AG09319 (cell line): ENCODE measurements around the gene STIL.
"Not testable (repeated sequence)": the region's sequence is repeated elsewhere in the genome, so short reads cannot be mapped to it uniquely, and the experiment has no call there.

Source experiments
- DNase-seq: peaks from one replicate; pipeline ENCODE4 v3.0.0-alpha.2; 2010; ENCODE audit warnings: low read depth; ENCODE audit errors: extremely low read depth
- TF ChIP-seq, protein P1 (sequence below): IDR thresholded peaks from 2 replicates; pipeline ENCODE4 v1.5.1; 2011; ENCODE audit warnings: low read depth, mild to moderate bottlenecking, inconsistent platforms, low read length, moderate library complexity

The STIL gene

DNA sequence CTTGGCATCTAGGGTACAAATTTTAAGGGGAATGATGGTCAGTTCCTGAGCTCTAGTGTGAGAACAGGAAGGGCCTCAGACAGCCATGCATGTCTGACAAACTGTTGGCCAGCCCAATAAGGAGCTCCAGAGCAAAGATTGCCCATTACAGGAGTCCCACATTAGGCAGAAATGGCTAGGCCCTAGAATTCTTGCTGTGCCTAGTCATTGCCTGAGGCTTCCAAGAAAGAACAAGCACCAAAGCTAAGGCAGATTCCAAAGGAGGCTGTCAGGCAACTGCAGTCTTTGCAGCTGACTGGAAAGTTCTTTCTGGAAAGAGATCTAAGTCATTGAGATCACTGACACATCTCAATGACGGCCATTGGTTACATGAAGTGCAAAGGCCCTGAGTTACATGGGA lies 3.9 kb upstream of the STIL start:
- no peak for DNase-seq
- TF ChIP-seq, protein P1, sequence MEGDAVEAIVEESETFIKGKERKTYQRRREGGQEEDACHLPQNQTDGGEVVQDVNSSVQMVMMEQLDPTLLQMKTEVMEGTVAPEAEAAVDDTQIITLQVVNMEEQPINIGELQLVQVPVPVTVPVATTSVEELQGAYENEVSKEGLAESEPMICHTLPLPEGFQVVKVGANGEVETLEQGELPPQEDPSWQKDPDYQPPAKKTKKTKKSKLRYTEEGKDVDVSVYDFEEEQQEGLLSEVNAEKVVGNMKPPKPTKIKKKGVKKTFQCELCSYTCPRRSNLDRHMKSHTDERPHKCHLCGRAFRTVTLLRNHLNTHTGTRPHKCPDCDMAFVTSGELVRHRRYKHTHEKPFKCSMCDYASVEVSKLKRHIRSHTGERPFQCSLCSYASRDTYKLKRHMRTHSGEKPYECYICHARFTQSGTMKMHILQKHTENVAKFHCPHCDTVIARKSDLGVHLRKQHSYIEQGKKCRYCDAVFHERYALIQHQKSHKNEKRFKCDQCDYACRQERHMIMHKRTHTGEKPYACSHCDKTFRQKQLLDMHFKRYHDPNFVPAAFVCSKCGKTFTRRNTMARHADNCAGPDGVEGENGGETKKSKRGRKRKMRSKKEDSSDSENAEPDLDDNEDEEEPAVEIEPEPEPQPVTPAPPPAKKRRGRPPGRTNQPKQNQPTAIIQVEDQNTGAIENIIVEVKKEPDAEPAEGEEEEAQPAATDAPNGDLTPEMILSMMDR = no peak

DNA sequence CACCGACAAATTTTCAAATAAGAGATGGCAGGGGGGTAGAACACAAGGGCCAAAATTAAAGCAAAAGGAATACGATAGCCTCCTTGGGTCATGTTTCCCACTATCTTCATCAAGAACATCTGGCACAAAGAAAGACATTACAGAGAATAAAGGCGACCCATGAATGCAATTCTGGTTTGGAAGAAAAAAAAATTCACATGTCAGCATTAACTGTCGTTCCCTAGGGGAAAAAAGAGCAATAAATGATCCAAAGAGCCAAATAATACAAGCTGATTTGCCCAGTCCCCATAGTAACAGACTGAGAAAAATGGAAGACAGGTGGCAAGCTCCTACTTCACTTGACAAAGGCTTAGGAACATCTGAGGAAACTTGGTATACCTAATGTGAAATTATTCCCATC lies 4.5 kb downstream of the STIL start:
- DNase-seq = no peak
- TF ChIP-seq, protein P1 = no peak

DNA sequence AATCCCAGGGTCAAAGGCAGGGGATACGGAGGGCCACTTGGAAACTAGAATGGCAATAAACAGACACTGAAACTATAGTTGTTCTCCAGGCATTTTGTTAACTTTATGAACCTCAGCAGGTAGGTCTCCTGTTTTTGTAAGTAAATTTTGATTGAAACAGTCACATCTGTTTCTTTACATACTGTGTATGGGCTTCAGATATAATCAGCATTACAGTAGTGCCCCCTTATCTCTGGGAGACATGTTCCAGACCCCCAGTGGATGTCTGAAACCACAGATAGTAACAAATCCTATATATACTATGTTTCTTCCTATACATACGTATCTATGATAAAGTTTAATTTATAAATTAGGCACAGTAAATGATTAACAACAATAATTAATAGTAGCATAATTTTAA lies 11.5 kb downstream of the STIL start:
- TF ChIP-seq, protein P1 = no peak
- no peak for DNase-seq

DNA sequence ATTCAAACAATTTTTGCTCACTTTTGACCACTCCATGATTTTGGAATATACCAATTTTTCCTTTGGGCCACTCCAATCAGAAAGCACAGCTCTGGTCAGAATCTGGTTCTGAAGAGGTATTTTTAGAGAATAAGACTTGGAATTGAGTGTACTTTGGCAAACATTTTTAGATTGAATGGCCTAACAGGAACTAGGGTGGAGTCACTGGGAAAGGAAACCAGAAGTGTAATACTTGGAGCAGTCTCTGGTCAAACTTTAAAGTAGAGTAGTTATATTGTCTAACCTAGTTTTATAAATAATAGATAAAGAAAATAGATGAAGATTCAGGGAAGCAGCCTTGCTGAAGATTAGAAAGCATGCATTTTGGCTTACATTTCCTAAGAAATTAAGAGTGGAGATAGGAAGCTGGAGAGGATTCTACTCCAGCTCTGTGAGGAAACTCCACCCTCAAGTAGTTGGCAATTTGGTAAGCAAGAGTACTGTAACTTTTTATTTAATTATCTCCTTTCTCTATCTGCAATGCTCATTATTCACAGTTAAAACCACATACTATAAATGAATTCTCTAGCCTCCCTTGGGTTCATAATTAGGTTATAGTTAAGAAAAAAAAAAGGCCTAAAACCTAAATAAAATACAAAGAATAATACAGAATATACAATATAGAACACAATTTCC lies 15.8 kb downstream of the STIL start:
- DNase-seq = no peak

DNA sequence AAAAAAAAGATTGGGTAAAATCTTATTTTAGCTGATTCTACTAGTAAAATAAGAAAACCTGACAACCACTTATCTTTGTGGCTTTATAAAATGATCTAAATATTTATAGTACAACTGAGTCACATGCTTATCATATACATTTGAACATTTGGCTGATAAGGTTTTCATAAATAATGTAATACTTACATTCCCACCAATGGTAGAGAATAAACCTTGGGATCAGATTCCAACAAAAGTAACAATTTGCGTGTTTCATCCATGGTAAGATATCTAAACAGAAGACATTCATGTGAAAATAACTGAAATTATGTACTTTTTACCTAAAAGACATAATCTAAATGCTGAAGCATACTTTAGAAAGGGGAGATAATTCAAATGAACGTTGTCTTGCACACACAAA lies 18.4 kb downstream of the STIL start:
- DNase-seq = no peak
- TF ChIP-seq, protein P1 = no peak

More for the DNA sequence above, 15.8 kb downstream of the STIL start:
- TF ChIP-seq, protein P1 = no peak

DNA sequence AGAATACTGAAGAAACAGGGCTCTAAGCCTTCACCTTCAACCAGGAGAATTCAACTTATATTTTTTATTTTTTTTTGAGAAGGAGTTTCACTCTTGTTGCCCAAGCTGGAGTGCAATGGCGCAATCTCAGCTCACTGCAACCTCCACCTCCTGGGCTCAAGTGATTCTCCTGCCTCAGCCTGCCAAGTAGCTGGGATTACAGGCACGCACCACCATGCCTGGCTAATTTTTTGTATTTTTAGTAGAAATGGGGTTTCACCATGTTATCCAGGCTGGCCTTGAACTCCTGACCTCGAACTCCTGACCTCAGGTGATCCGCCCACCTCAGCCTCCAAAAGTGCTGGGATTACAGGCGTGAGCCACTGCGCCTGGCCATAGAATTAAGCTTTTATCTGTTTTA lies 19.1 kb downstream of the STIL start:
- DNase-seq = not testable (repeated sequence)

DNA sequence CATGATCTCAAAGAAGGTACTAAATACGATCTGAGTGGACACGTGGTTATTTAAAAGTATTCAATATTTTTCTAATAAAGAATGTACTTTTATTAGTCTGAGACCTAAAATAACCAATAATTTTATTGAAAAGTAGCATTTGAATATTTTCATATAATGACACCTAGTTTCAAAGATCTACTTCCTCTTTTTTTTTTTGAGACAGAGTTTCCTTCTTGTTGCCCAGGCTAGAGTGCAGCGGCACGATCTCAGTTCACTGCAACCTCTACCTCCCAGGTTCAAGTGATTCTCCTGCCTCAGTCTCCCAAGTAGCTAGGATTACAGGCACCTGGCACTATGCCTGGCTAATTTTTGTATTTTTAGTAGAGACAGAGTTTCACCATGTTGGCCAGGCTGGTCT lies 25.8 kb downstream of the STIL start:
- not testable (repeated sequence) for DNase-seq

DNA sequence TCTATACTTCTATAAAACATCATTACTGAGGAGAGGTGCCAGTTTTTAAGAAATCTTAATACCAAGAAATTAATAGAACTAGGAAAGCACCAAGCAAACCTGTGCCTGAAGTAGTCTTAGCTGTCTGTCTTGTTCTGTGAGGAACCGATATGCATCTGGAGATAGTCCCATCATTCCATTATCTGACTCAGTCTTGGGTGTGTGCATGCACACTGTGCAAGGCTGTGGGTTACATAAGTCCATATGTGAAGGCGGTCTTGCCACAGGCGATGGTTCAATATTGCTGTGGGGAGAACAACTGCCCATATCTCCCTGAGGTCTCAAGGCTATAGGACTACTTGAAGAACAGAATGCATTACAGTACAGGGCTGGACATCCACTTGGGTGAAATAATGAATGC lies 33.8 kb downstream of the STIL start:
- TF ChIP-seq, protein P1 = no peak

More for the DNA sequence above, 33.8 kb downstream of the STIL start:
- DNase-seq = no peak
